GM12874 (cell line): ENCODE measurements around the gene HTR3A.
A peak's percentile ranks its signal among the peaks of the same experiment; 100 is the strongest.

Experiments used
- TF ChIP-seq, protein P1 (sequence below): IDR thresholded peaks from 2 replicates; pipeline ENCODE4 v1.5.1; 2011; ENCODE audit warnings: low read depth, mild to moderate bottlenecking, control low read depth, low read length, moderate library complexity; ENCODE audit not compliant: insufficient read depth

Gene HTR3A

DNA sequence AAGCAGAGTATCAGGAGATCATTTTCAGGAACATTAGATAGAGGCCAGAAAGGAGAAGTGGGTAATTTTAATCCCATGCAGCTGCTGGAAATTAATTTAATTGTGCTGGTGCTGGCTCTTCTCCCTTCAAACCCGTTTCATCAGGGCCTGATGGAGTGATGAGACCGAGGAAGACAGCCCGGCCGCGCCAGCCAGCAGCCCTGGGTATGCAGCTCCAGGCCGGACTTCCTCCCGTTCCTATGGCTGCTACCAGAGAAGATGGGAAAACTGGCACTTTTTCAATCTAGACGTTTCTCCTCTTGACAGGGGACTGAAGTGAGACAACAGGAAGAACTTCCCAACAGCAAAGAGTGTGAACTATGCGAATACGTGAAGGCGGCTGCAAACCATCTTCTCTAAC lies 60.0 kb downstream of the HTR3A start:
- TF ChIP-seq, protein P1, sequence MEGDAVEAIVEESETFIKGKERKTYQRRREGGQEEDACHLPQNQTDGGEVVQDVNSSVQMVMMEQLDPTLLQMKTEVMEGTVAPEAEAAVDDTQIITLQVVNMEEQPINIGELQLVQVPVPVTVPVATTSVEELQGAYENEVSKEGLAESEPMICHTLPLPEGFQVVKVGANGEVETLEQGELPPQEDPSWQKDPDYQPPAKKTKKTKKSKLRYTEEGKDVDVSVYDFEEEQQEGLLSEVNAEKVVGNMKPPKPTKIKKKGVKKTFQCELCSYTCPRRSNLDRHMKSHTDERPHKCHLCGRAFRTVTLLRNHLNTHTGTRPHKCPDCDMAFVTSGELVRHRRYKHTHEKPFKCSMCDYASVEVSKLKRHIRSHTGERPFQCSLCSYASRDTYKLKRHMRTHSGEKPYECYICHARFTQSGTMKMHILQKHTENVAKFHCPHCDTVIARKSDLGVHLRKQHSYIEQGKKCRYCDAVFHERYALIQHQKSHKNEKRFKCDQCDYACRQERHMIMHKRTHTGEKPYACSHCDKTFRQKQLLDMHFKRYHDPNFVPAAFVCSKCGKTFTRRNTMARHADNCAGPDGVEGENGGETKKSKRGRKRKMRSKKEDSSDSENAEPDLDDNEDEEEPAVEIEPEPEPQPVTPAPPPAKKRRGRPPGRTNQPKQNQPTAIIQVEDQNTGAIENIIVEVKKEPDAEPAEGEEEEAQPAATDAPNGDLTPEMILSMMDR, result no peak

- TF ChIP-seq, protein P1, result peak; percentile 52; the same call in 1 of the 2 replicates
Measured at GRCh38 chr11:114036147-114036811, 61.4 kb downstream of the HTR3A start.

- TF ChIP-seq, protein P1, result no peak
Measured at GRCh38 chr11:114036958-114037357, 62.0 kb downstream of the HTR3A start.

DNA sequence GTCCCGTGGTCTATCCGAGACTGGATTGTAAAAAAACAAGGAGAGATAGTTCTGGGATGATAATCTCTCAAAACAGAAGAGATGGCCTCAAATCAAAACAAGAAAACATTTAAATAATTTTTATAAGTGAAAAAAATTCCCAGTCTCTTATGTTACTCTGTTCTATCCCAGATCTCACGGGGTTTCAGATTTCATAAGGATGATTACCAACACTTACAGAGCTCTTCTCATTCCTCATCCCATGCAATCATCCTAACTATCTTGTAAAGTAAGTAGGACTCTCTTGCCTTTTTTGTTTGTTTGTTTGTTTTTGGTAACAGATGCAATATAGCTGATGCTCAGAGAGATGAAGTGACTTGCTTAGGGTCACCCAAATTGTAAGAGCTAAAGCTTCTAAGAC lies 64.6 kb downstream of the HTR3A start:
- TF ChIP-seq, protein P1, result no peak
